ENCODE data around the gene KRTAP4-7.
"Not testable (repeated sequence)": the region's sequence is repeated elsewhere in the genome, so short reads cannot be mapped to it uniquely, and the experiment has no call there.

The KRTAP4-7 gene

DNA sequence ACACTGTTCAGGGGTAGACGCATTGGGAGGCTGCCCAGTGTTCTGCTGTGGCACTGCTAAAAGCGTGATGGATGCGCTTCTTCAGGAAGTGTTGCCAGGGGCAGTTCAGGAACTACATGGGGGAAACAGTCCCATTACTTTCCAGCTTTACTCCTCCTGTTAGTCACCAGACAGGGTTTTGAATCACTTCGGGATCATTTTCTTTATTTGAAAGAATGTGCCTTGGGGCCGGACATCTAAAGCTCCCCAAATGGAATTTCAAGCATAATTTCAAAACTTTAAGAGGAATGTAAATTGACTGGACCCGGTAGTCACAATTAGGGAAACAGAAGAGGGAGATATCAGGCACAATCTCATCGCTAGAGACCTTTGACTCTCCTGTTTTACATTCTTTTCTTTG is 35.5 kb upstream of the KRTAP4-7 start:
- TF ChIP-seq, protein P1, sequence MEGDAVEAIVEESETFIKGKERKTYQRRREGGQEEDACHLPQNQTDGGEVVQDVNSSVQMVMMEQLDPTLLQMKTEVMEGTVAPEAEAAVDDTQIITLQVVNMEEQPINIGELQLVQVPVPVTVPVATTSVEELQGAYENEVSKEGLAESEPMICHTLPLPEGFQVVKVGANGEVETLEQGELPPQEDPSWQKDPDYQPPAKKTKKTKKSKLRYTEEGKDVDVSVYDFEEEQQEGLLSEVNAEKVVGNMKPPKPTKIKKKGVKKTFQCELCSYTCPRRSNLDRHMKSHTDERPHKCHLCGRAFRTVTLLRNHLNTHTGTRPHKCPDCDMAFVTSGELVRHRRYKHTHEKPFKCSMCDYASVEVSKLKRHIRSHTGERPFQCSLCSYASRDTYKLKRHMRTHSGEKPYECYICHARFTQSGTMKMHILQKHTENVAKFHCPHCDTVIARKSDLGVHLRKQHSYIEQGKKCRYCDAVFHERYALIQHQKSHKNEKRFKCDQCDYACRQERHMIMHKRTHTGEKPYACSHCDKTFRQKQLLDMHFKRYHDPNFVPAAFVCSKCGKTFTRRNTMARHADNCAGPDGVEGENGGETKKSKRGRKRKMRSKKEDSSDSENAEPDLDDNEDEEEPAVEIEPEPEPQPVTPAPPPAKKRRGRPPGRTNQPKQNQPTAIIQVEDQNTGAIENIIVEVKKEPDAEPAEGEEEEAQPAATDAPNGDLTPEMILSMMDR (IDR thresholded peaks at IDR 0.05): no peak

DNA sequence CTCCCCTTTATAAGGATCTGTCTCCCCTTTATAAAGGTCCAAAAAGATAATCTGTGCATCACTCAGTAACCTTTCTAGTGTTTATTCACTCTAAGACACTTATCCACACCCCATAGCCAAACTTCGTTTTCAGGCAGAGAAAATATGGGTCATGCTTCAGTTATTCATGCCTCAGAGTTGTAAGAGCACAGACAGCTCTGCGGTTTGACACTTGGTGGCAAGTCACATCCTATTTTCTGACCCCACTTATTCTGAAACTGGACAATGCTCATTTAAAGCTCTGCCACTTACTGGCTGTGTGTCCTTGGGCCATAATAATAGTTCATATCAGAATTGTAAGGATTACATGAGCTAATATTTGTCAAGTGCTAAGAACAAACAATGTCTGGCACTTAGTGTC is 34.8 kb upstream of the KRTAP4-7 start:
- TF ChIP-seq, protein P1 (IDR thresholded peaks at IDR 0.05): no peak

DNA sequence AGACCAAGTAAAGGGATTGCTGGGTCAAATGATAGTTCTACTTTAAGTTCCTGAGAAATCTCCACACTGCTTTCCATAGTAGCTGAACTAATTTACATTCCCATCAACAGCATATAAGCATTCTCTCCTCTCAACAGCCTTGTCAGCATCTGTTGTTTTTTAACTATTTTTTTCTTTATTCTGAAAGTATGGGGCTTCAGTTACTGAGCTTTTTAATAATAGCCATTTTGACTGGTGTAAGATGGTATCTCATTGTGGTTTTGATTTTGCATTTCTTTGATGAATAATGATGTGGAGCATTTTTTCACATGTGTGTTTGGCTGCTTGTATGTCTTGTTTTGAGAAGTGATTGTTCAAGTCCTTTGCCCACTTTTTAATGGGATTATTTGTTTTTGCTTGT is 31.4 kb upstream of the KRTAP4-7 start:
- TF ChIP-seq, protein P1 (IDR thresholded peaks at IDR 0.05): no peak

DNA sequence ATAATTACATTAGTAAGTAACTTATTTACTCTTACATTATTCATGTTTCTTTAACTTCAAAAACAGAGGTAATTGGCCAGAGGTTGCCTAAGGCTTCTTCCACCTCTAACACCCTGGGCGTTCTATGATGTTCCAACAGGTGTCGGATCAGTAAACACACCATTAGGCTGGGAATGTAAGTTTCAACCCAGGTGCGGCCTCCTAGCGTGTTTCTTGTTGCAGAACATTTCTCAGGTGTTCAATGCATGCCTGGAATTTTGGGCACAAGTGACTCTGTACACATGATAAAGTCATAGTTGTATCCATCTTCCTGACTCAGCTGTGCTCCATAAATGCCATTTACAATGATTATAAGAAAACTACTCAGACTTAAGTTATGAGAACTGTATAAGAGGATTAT is 29.9 kb upstream of the KRTAP4-7 start:
- TF ChIP-seq, protein P1 (IDR thresholded peaks at IDR 0.05): no peak

DNA sequence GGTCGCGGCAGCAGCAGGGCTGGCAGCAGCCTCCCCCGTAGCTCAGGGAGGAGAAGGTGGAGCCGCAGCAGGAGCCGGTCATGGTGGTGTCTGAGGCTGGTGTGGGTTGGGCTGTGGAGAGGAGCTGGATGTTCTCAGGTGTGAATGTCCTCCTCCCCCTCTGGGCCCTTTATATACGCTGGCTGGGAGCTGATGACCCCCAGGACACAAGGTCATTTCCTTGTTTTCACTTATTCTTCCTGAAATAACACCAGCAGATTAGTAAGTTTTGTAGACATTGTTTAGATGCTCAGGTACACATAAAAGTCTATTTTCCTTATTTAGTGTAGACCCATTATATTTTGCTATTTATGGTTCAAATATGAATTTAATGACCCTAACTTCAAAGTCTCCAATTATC is 28.8 kb upstream of the KRTAP4-7 start, which contains the start of gene KRTAP2-2:
Gene KRTAP2-2, minus strand, starts transcription at position 101 of the 400 bp plus-strand sequence. Its CDS starts 19 bp downstream, at position 82.
- TF ChIP-seq, protein P1 (IDR thresholded peaks at IDR 0.05): not testable (repeated sequence)

DNA sequence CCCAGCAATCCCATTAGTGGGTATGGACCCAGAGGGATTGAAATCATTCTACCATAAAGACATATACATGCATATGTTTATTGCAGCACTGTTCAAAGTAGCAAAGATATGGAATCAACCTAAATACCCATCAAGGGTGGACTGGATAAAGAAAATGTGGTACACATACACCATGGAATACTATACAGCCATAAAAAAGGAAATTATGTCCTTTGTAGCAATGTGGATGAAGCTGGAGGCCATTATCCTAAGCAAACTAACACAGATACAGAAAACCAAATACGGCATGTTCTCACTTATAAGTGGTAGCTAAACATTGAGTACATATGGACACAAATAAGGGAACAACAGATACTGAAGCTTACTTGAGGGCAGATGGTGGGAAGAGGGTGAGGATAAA is 26.4 kb upstream of the KRTAP4-7 start:
- TF ChIP-seq, protein P1 (IDR thresholded peaks at IDR 0.05): no peak

DNA sequence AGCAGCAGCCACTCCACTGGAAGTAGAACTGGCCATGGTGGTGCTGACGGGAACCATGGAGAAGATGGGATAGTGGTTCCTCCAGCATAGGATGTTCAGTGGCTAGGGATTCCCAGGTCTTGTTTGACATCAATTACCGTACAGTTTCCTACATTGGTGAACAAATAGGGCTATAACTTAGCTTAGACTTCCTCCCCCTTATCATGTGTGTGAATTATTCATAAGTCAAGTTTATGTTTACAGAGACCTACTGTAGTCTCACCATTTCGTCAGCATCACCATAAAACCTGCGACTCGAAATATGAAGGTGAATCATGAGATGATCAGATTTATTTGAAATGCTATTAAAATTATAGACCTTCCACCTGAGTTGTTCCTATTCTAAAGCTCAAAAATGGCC is 25.2 kb upstream of the KRTAP4-7 start:
- TF ChIP-seq, protein P1 (IDR thresholded peaks at IDR 0.05): no peak

DNA sequence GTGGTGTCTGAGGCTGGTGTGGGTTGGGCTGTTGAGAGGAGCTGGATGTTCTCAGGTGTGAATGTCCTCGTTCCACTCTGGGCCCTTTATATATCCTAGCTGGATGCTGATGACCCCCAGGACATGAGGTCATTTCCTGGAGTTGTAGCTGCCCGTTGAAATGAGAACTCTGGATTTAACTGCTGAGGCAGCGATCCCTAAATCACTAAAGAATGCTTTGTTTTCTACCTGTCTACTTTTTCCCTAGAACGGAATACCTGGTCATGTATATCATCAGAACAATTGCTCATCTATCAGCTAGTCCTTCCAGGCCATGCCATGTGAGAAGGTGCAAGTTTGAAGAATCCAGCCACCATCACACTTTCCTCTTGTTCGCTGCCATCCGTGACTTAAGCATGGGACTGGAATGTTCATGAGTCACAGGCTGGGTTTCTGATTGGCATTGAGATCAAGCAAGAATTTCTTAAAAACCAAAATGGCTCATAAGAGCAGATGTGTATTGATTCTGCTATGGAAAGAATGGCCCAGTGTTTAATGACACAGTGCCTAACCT is 23.8 kb upstream of the KRTAP4-7 start, which contains the start of gene KRTAP2-3:
Gene KRTAP2-3, minus strand, starts transcription at position 63 of the 553 bp plus-strand sequence. CDS start 64 bp downstream, outside the sequence.
- TF ChIP-seq, protein P1 (IDR thresholded peaks at IDR 0.05): no peak

Measured in LNCAP (cell line).